HT-29 (cell line): ENCODE measurements around the gene NAPB. TPM values are rescaled to one million over a fixed set of nuclear protein-coding genes. Genes with fewer than 3 reads are reported as not detected.

ENCODE experiments used
- DNase-seq: peaks from one replicate; pipeline ENCODE4 v3.0.0-alpha.2; 2015; ENCODE audit warnings: low spot score
- total RNA-seq: library from RNA; depleted of rRNA; stranded (reverse); fragments of >200 nt; shearing (Covaris generic); gene quantifications from 2 replicates; pipeline ENCODE4 v1.2.3, GENCODE V29; 2014

The NAPB gene
- total RNA-seq, 1 experiment from 2014 or later, result 5.7 TPM

- DNase-seq, result no peak
Observed at GRCh38 chr20:23407781-23408464, 13.4 kb downstream of the NAPB start.

- no peak for DNase-seq
Observed at GRCh38 chr20:23406880-23407279, 14.4 kb downstream of the NAPB start.

GRCh38 chr20:23404196-23404595, 17.1 kb downstream of the NAPB start:
- no peak for DNase-seq

GRCh38 chr20:23403751-23404150, 17.5 kb downstream of the NAPB start:
- DNase-seq, result no peak

GRCh38 chr20:23401051-23401450, 20.2 kb downstream of the NAPB start:
- DNase-seq, result no peak

GRCh38 chr20:23399568-23400241, 21.6 kb downstream of the NAPB start:
- no peak for DNase-seq

- DNase-seq, result no peak
Observed at GRCh38 chr20:23397961-23398360, 23.3 kb downstream of the NAPB start.

GRCh38 chr20:23396950-23397627, 24.2 kb downstream of the NAPB start:
- DNase-seq, result no peak

GRCh38 chr20:23393996-23394775, 27.1 kb downstream of the NAPB start:
- no peak for DNase-seq

- DNase-seq, result no peak
Observed at GRCh38 chr20:23391707-23392310, 29.5 kb downstream of the NAPB start.

GRCh38 chr20:23390091-23390774, 31.1 kb downstream of the NAPB start:
- no peak for DNase-seq

- no peak for DNase-seq
Observed at GRCh38 chr20:23387118-23387443, 34.2 kb downstream of the NAPB start.

- DNase-seq, result no peak
Observed at GRCh38 chr20:23386304-23387117, 34.8 kb downstream of the NAPB start.

- no peak for DNase-seq
Observed at GRCh38 chr20:23381876-23382275, 39.4 kb downstream of the NAPB start.

GRCh38 chr20:23379772-23380171, 41.5 kb downstream of the NAPB start:
- no peak for DNase-seq

GRCh38 chr20:23375827-23376226, 45.5 kb downstream of the NAPB start:
- DNase-seq, result no peak

- DNase-seq, result no peak
Observed at GRCh38 chr20:23374441-23374840, 46.8 kb downstream of the NAPB start.

- DNase-seq, result no peak
Observed at GRCh38 chr20:23371496-23371895, 49.8 kb downstream of the NAPB start.

- no peak for DNase-seq
Observed at GRCh38 chr20:23370873-23371272, 50.4 kb downstream of the NAPB start.

- no peak for DNase-seq
Observed at GRCh38 chr20:23370274-23370673, 51.0 kb downstream of the NAPB start.
